Measurements from ENCODE around the gene PRKCQ. TPM values are rescaled to one million over a fixed set of nuclear protein-coding genes. Genes with fewer than 3 reads are reported as not detected.

Gene PRKCQ
- total and polyA plus RNA-seq, 2 of the 4 experiments (the other 2 are of a cell fraction), result under 0.01 to 0.03 TPM

DNA sequence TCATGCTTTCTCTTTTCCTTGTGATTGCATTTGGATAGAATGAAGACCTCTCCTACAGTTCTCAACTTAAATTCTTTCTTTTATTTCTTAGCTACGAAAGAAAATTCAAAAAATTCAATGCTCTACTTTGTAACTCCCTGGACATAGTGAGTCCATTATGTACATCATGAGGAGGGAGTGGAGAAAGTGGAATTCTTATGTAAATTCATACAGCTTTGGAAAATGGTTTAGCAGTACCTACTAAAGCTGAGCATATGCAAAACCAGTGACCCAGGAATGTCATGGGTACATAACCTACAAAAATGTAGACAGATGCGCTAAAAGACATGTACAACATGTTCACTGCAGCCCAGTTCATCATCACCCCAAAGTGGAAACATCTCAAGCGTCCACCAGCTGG lies 8.8 kb upstream of the PRKCQ start:
- Histone ChIP-seq H3K18ac (ENCODE audit: low read depth, low read length) (no peak overlapping the region), H3K23ac (ENCODE audit: low read depth, low read length) (no peak overlapping the region), H3K4me1 (ENCODE audit: control insufficient read depth, insufficient read depth, low read length) (no peaks in the 10 kb centered on the region), H2BK20ac (ENCODE audit: low read depth, low read length) (no peak overlapping the region), H3K9ac (ENCODE audit: low read depth, low read length) (no peak overlapping the region), H4K91ac (ENCODE audit: insufficient read depth, low read depth, low read length) (no peak overlapping the region), H2AK9ac (replicated peaks; ENCODE audit: low read depth, low read length, poor library complexity) (no peak overlapping the region), H4K5ac (ENCODE audit: low read depth, low read length) (no peak overlapping the region), H2AK5ac (ENCODE audit: low read depth, low read length) (no peak overlapping the region), H3K27ac (ENCODE audit: insufficient read depth, low read length) (no peak overlapping the region), H4K8ac (ENCODE audit: low read depth in 2 of 2, low read length in 2 of 2) (no peak overlapping the region), H3K79me1 (ENCODE audit: low read depth in 1 of 2, low read length in 2 of 2) (no peaks in the 10 kb centered on the region), H3K4me3 (ENCODE audit: insufficient read depth, low read depth, low read length) (no peak overlapping the region), H3K56ac (ENCODE audit: extremely low read depth, insufficient read depth, low read length) (no peak overlapping the region), H2BK15ac (ENCODE audit: low read depth, low read length) (no peak overlapping the region), H3K9me3 (ENCODE audit: control insufficient read depth, insufficient read depth, low read length) (no peaks in the 10 kb centered on the region), H3K14ac (replicated peaks; ENCODE audit: low read depth, low read length) (no peak overlapping the region), H3K4ac (ENCODE audit: low read depth, low read length) (no peak overlapping the region), H3K27me3 (ENCODE audit: control insufficient read depth, insufficient read depth, low read length) (no peaks in the 10 kb centered on the region; the same call in 1 of the 2 replicates), H2AFZ (replicated peaks; ENCODE audit: low read length, poor library complexity) (no peak overlapping the region), H2BK120ac (ENCODE audit: low read depth, low read length) (no peak overlapping the region), H3K36me3 (ENCODE audit: control insufficient read depth, insufficient read depth, low read length) (no peaks in the 10 kb centered on the region), H2BK5ac (ENCODE audit: low read depth, low read length, poor library complexity, severe bottlenecking) (no peak overlapping the region), H4K20me1 (ENCODE audit: insufficient read depth, low read length) (no peaks in the 10 kb centered on the region), H3K9me1 (ENCODE audit: insufficient read depth, low read length) (no peaks in the 10 kb centered on the region), H3K4me2 (ENCODE audit: low read depth, low read length) (no peak overlapping the region)
- WGBS, 2 experiments (ENCODE audit: extremely low coverage in 2 of 2, insufficient read length in 1 of 2), result 100% methylated on average over 1 of the region's 3 CpGs; no CpG with 5 or more reads in 1 of the 2 experiments
- no peak for ATAC-seq (ENCODE audit: low read depth)
- ChIA-PET CTCF (no interaction called here), POLR2A (ENCODE audit: unreplicated experiment) (no interaction called here)
- no peak for DNase-seq
- in situ Hi-C loops (cut with MboI; ENCODE audit: low sequenced_read_pairs), result no loop called here
- no TSS peak for BruUV-seq (replicated peaks)
- dilution Hi-C loops (cut with HindIII; ENCODE audit: low sequenced_read_pairs, unreplicated experiment), result no loop called here
- intact Hi-C loops (cut with micrococcal nuclease), result no loop called here
- TF ChIP-seq MAFK (IDR thresholded peaks at IDR 0.05; ENCODE audit: low read depth, low read length), result no peak
- TF ChIP-seq RCOR1 (IDR thresholded peaks at IDR 0.05; ENCODE audit: insufficient replicate concordance, low read length), result no peak
- TF ChIP-seq CHD1 (IDR thresholded peaks at IDR 0.05; ENCODE audit: low read depth, low read length), result no peak
- TF ChIP-seq, protein P1, sequence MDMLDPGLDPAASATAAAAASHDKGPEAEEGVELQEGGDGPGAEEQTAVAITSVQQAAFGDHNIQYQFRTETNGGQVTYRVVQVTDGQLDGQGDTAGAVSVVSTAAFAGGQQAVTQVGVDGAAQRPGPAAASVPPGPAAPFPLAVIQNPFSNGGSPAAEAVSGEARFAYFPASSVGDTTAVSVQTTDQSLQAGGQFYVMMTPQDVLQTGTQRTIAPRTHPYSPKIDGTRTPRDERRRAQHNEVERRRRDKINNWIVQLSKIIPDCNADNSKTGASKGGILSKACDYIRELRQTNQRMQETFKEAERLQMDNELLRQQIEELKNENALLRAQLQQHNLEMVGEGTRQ (IDR thresholded peaks at IDR 0.05; ENCODE audit: low read depth, low read length), result no peak
- TF ChIP-seq CEBPB (IDR thresholded peaks at IDR 0.05; ENCODE audit: low read depth, low read length), result no peak
- TF ChIP-seq POLR2A (IDR thresholded peaks at IDR 0.05; ENCODE audit: low read depth, low read length), result no peak
- TF ChIP-seq NFE2L2 (IDR thresholded peaks at IDR 0.05; ENCODE audit: low read depth, low read length), result no peak
